ENCODE data around the gene PAM. TPM values are rescaled to one million over a fixed set of nuclear protein-coding genes. Genes with fewer than 3 reads are reported as not detected.
A peak's percentile ranks its signal among the peaks of the same experiment; 100 is the strongest.

The PAM gene
- total and polyA plus RNA-seq, 2 of the 13 experiments (the other 11 are each of a cell fraction or from before 2014, with no cell fraction given): 20.2 to 79.1 TPM

DNA sequence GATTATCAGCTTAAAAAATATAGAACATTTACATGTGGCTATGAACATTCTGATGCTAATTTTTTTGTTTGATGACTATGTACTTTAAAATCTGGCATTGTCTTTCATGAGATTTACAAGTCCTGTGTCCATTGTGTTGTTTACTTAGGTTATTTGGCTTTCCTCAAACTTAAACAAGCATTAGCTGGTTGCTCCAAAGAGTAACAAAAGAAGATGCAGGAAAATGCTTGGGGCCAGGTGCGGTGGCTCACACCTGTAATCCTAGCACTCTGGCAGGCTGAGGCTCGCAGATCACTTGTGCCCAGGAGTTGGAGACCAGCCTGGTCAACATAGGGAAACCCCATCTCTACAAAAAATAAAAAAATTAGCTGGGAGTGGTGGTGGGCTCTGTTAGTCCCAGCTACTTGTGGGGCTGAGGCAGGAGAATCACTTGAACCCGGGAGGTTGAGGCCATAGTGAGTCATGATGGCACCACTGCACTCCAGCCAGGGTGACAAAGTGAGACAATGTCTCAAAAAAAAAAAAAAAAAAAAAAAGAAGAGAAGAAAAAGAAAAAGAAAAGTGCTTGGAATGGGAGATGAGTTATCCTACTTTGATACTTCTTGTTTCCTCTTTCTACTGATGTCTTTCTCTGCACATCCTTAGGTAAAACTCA lies 39.7 kb downstream of the PAM start:
- H4K20me1 ChIP-seq (ENCODE audit: insufficient read depth, low read length): no peaks in the 10 kb centered on the region
- ATAC-seq (no peak), FAIRE-seq (no peak), DNase-seq (ENCODE audit: low spot score) (no peak)
- H3K36me3 ChIP-seq (replicated peaks in 1 of 2; ENCODE audit: control insufficient read depth in 1 of 2, insufficient read depth in 2 of 2, low read length in 2 of 2): no peaks in the 10 kb centered on the region
- H3K4me3 ChIP-seq (replicated peaks in 1 of 3; ENCODE audit: insufficient read depth in 1 of 3, low read depth in 2 of 3, low read length in 3 of 3): no peak overlapping the region
- CTCF ChIA-PET (ENCODE audit: low intra/inter-chr PET ratio, low total read pairs): no interaction called here
- H3K27me3 ChIP-seq (ENCODE audit: control insufficient read depth in 1 of 2, insufficient read depth in 2 of 2, low read length in 2 of 2): no peaks in the 10 kb centered on the region
- WGBS (ENCODE audit: low lambda C conversion rate): 53% methylated on average over 3 of the region's 3 CpGs
- no peak overlapping the region for H3K4me2 ChIP-seq (ENCODE audit: low read depth, low read length)
- intact Hi-C loops (cut with micrococcal nuclease; ENCODE audit: unreplicated experiment) (loop anchor here (10.0 kb wide), 1 partner anchor 210 kb away; no protein-coding TSS in a partner anchor), in situ Hi-C loops (cut with HindIII; ENCODE audit: extremely low pct_ligation_motif_present, low pct_unique_long_range_greater_than_20kb) (no loop called here)
- TF ChIP-seq FOXP1 (IDR thresholded peaks at IDR 0.05) (no peak), FOXP1 (CRISPR knock-in tag; IDR thresholded peaks at IDR 0.05) (peak; percentile 41; the same call in 1 of the 2 replicates), SOX5 (CRISPR knock-in tag; IDR thresholded peaks at IDR 0.05; ENCODE audit: borderline replicate concordance) (peak; percentile 58; the same call in 1 of the 2 replicates), SOX6 (IDR thresholded peaks at IDR 0.05) (no peak), SOX6 (CRISPR knock-in tag; IDR thresholded peaks at IDR 0.05) (peak; percentile 72), FOXA3 (CRISPR knock-in tag; IDR thresholded peaks at IDR 0.05) (peak; percentile 12; the same call in 1 of the 2 replicates), FOXP4 (CRISPR knock-in tag; IDR thresholded peaks at IDR 0.05) (0 out of 2 replicates have a peak, but pooled peaks have one; percentile 28), ZNF672 (CRISPR knock-in tag; IDR thresholded peaks at IDR 0.05) (no peak), THAP11 (CRISPR knock-in tag; IDR thresholded peaks at IDR 0.05) (no peak), ZNF232 (CRISPR knock-in tag; IDR thresholded peaks at IDR 0.05; ENCODE audit: borderline replicate concordance) (no peak), ZNF362 (CRISPR knock-in tag; IDR thresholded peaks at IDR 0.05; ENCODE audit: borderline replicate concordance) (no peak)
- BruUV-seq (replicated peaks): no TSS peak
- no peak overlapping the region for H3K27ac ChIP-seq (ENCODE audit: extremely low read length, insufficient read depth, low read length)
- H3K9me3 ChIP-seq (ENCODE audit: low read length): no peaks in the 10 kb centered on the region
- POLR2A ChIA-PET: no interaction called here
- no peak overlapping the region for H3K9ac ChIP-seq (ENCODE audit: insufficient read depth, low read depth, low read length)
- H2AFZ ChIP-seq (ENCODE audit: low read length): no peak overlapping the region
- H3K79me2 ChIP-seq (ENCODE audit: insufficient read depth, low read length): no peaks in the 10 kb centered on the region
- H3K4me1 ChIP-seq (ENCODE audit: insufficient read depth, low read length): peaks cover 42% of the 10 kb centered on the region
